Sciatic nerve (tissue), 2 donors: Measurements from ENCODE around the gene ESRRB. TPM values are rescaled to one million over a fixed set of nuclear protein-coding genes. Genes with fewer than 3 reads are reported as not detected.

Source experiments
- ATAC-seq: fragments of 200-7000 bp; cut with Tn5 transposase; one replicate; pipeline ENCODE4 v1.9.1; 2020; ENCODE audit warnings: mild to moderate bottlenecking, moderate library complexity
- DNase-seq: peaks from one replicate; pipeline ENCODE4 v3.0.0-alpha.2; 2020; ENCODE audit warnings: low spot score
- intact Hi-C: fragments of 100-400 bp; cut with DNase I; formaldehyde crosslinking; loops from one replicate; pipeline ENCODE4 v1.14.2; 2022
- total RNA-seq: library from RNA; stranded (reverse); fragmentation: NEBNext Ultra II Directional; extraction: Animal tissue kit (Norgen Biotek cat#: 25700); gene quantifications from one replicate; pipeline ENCODE4 v1.2.1, GENCODE V29; 2021
- donor health status: DM: no; HTN: no; CAD: no.
- donor health status: DM: no; HTN: no; CAD: no.

ESRRB gene
- total RNA-seq, 1 donor from 2014 or later, result 0.18 TPM

DNA sequence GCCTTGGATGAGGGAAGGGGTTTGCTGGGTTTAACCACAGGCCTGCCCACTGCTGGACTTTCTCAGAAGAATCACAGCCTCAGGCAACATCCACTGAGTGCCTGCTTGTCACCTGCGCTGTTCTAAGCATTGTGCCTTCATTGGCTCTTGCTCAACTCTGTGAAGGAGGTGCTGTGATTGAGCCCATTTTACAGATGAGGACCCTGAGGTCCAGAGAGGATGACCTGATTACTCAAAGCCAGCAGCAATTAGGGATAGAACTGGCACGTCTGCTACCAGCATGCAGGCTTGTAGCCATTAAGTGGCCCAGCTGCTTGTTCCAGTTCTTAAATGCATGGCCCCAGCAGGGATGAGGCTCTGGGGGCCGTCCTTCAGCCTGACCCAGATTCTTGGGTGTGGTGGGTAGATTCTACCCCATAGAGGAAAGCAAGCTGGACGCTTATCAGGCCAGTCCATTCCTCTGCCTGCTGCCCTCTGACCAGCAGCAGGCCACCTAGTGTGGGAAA lies 54.6 kb downstream of the ESRRB start:
- ATAC-seq, result no peak
- no peak for DNase-seq
- intact Hi-C loops, result no loop called here

- ATAC-seq (no peak), DNase-seq (no peak)
- intact Hi-C loops, result no loop called here
Measured at GRCh38 chr14:76431538-76431937, 55.6 kb downstream of the ESRRB start.

DNA sequence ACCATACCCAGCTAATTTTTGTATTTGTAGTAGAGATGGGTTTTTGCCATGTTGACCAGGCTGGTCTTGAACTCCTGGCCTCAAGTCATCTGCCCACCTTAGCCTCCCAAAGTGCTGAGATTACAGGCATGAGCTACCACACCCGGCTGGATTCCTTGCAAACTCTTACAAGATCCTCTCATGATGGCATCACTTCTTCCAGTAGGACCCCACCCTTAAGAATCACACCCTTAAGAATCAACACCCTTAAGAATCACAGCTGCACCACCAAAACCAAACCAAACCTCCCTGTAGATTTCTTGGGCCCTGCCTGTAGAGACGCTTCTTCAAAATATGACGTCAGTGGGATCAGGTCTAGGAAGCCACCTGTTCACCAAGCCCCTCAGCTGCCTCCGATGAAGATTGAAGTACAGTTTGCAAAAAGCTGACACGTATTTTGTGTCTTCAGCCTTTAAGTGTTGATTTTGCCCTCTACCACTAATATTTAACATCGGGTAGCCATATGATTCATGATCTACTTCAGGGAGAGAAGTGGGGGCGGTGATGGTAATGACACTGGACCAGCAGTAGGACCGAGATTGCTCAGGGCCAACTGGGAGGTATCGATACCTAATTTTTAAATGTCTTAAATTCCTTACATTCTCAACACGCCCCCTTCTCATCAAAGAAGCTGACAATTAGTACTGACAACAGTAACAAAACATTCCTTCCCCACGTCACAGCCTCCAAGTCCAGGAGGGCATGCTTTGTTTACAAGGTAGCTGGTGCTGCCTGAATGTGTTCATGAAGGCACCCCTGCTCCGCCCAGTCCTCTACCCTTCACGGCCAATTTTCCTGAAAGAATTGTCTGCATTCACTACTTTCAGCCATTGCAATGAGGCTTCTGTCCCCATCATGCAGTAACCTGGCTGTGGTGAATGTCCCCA lies 57.2 kb downstream of the ESRRB start:
- no peak for DNase-seq
- intact Hi-C loops, result no loop called here
- no peak for ATAC-seq

DNA sequence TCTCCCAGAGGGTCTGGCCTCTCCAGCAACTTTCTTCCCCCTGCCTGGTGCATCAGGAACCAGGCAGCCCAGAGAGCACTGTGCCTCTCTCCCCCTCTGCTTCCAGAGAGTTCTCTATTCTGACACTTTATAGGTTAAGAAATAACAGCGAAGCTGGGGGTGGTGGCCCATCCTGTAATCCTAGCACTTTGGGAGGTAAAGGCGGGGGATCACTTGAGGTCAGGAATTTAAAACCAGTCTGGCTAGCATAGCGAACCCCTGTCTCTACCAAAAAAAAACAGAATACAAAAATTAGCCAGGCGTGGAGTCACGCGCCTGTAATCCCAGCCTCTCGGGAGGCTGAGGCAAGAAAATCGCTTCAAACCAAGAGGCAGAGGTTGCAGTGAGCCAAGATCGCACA lies 58.3 kb downstream of the ESRRB start:
- DNase-seq (no peak), ATAC-seq (no peak)
- intact Hi-C loops, result no loop called here

- DNase-seq, result no peak
- no peak for ATAC-seq
- intact Hi-C loops, result no loop called here
Measured at GRCh38 chr14:76439237-76439775, 63.4 kb downstream of the ESRRB start.

DNA sequence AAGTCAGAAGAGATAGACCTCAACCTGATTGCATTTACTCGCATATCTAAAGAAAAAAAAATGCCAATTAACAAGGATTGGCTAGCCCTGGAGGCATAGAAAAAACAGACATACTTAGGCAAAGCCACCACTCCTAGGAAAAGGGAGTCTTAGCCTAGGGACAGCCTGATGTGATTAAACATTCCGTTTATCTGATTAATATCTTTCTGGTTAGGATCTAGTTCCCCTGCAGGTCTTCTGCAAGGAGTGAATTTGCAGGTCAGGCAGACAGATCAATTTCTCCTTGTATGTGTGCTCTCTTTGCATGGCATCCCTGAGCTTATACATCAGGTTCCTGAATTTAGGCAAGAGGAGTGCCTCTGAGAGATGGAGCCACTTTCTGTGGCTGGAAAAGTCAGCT lies 70.5 kb downstream of the ESRRB start:
- intact Hi-C loops, result no loop called here
- ATAC-seq (no peak), DNase-seq (no peak)

GRCh38 chr14:76446921-76447320 lies 71.0 kb downstream of the ESRRB start:
- DNase-seq, result no peak
- ATAC-seq, result no peak
- intact Hi-C loops, result no loop called here

GRCh38 chr14:76450476-76450875 lies 74.5 kb downstream of the ESRRB start:
- intact Hi-C loops, result no loop called here
- DNase-seq, result no peak
- no peak for ATAC-seq

DNA sequence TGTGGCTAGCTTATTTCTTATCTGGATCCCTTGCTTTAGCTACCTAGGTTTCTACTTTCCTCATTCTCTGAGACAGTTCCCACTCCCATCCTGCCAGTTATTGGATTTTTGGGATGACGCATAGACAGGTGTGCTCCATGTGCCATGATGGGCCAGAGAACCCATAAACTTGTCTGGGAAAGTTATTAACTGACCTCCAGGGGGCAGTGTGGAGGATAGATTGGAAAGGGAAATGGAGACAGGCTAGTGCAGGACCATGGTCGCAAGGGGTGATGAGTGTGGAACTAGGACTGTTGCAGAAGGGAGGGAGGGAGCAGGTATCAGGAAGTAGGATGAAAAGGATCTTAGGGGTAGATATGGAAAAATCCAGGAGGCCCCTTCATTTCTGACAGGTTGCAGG lies 80.3 kb downstream of the ESRRB start:
- ATAC-seq (no peak), DNase-seq (no peak)
- intact Hi-C loops, result no loop called here

DNA sequence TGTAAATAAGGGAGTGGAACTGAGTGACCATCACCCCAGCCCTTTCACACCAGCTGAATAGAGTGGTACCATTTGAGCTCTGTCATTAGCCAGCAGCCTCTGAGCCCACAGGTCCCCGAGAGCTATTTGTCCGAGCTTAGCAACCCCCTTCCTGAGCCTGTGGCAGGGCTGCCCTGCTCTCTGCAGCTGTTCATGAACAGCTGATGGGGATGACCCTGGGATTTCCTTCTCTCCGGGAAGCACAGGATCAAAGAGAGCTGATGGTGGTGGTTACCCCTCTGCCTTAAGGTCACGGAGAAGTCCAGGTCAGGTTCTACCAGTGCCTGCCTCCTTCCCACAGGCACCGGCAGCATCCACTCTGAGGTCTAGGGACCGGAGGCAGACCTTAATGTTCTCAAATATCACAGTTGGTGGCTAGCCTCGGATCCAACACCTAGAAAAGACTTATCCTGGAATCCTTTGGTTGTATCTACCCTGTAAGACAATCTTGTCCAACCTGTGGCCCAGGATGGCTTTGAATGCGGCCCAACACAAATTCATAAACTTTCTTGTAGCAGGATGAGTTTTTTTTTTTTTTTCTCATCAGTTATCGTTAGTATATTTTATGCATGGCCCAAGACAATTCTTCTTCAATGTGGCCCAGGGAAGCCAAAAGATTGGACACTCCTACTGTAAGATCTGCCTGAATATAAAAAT lies 81.1 kb downstream of the ESRRB start:
- DNase-seq (no peak), ATAC-seq (no peak)
- intact Hi-C loops, result no loop called here

DNA sequence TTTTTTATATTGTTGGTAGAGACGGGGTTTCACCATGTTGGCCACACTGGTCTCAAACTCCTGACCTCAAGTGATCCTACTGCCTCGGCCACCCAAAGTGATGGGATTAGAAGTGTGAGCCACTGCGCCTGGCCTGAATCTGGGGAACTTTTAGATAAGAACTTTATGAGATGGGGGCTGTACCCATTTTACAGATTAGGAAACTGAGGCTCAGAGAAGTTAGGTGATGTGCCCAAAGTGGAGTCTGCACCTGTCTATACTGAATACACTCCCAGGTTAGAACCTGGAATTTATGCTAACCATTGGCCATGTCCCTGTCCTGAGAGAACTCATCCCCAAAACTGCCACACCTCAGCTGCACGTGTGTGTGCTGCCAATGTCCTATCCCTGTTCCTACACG lies 81.9 kb downstream of the ESRRB start:
- ATAC-seq (no peak), DNase-seq (no peak)
- intact Hi-C loops, result no loop called here

DNA sequence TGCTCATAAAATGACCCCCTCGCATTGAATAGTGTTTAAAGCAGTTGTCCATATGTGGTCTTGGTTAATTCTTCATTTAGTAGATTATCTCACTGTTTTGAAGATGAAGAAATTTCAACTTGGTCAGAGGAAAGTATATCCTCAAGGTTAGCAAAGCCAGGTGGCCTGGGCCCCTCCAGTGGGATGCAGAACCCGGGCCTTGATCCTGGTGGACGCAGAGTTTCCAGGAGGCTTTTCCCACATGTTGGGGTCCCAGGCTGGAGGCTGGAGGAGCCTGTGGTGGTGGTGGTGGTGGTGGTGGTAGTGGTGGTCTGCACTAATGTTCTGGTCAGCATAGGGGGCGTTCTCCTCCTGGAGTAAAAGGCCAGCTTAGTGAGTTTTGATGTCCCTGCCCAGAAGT lies 85.9 kb downstream of the ESRRB start:
- intact Hi-C loops, result no loop called here
- DNase-seq, result no peak
- ATAC-seq, result no peak

- no peak for ATAC-seq
- intact Hi-C loops, result no loop called here
Measured at GRCh38 chr14:76462330-76462729, 86.4 kb downstream of the ESRRB start.

DNA sequence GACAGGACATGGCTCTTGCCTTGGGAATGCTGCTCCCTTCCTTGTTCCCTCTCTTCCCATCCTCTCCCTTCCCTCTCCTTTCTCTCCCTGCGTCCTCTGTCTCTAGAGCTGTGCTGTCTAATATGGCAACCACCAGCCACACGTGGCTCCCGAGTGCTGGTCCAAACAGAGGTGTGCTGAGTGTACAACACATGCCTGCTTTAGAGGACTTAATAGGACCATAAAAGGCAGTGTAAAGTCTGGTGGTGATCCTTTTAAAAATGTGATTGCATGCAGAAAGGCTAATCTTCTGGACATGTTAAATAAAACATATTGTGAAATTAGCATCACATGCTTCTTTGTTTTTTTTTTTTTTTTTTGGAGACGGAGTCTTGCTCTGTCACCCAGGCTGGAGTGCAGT lies 87.2 kb downstream of the ESRRB start:
- ATAC-seq (no peak), DNase-seq (no peak)
- intact Hi-C loops, result no loop called here

More at GRCh38 chr14:76462330-76462729, 86.4 kb downstream of the ESRRB start:
- no peak for DNase-seq

DNA sequence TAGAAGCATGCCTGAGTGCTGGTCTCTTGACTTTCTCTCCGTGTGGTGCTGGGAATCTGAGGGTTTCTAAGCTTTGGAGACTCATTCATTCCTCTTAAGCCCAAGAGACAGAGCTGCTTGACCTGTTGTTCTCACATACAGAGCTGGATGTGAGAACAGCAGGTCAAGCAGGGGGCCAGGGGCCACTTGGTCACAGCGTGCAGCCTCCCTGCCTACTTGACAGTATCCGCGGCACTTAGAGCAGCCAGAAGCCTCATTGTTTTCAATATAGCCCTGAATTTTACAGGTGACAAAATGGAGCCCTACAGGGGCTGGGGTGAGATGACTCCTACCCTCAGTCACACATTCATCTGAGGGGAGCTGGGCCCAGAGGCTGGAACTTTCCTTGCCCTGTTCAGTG lies 88.9 kb downstream of the ESRRB start:
- intact Hi-C loops, result no loop called here
- DNase-seq (no peak), ATAC-seq (no peak)

- intact Hi-C loops, result no loop called here
- ATAC-seq (no peak), DNase-seq (no peak)
Measured at GRCh38 chr14:76465664-76466063, 89.7 kb downstream of the ESRRB start.

- DNase-seq, result no peak
- intact Hi-C loops, result no loop called here
Measured at GRCh38 chr14:76467711-76468155, 91.8 kb downstream of the ESRRB start.

GRCh38 chr14:76472199-76472723 lies 96.3 kb downstream of the ESRRB start:
- intact Hi-C loops, result no loop called here
- ATAC-seq, result no peak

More at GRCh38 chr14:76467711-76468155, 91.8 kb downstream of the ESRRB start:
- ATAC-seq, result no peak

GRCh38 chr14:76473481-76474263 lies 97.7 kb downstream of the ESRRB start:
- intact Hi-C loops, result no loop called here
- DNase-seq, result no peak
- peak; percentile 71 for ATAC-seq

More at GRCh38 chr14:76472199-76472723, 96.3 kb downstream of the ESRRB start:
- no peak for DNase-seq
